HG03064 (cell line): ENCODE results near the gene IGSF9.

ENCODE experiments used
- ATAC-seq: cut with Tn5 transposase; IDR thresholded peaks from one replicate; pipeline ENCODE4 v1.9.1; 2021; ENCODE audit warnings: low read depth; ENCODE audit not compliant: unreplicated experiment

Gene IGSF9

DNA sequence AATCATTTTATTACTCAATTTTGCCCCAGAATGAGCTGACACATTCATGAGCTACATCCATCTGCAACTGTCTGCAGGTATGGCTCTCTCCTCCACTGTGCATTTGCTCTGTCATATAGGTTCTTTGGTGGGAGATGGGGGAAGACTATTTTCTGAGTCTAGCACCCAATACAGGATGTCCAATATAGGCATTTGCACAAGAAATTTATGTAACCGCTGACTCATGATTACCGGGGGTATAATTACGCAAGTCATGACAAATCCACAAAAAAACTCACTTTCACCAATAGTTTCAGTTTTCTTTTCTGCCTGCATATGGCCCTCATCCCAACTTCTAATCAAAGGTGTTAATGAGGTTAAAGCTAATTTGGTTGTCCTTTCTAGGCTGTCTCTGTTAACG lies 65.4 kb downstream of the IGSF9 start:
- ATAC-seq = no peak

DNA sequence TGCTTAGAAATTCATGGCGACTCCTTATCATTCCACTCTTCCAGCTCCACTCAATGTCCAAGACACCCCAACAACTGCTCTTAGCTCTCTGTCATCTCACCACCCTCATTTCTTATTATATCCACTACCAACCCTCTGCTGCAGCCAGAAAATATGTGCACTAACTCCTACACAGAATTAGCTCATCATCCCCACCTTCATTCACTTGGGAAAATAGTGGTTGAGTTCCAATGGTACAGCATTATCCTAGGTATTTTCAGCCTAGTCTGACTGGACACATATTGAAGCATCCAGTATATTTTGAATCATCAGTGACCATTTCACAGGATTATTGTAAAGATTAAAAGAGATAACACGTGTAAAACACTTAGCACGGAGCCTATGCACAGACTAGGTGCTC lies 66.3 kb downstream of the IGSF9 start:
- ATAC-seq = no peak

GRCh38 chr1:159877695-159878444 lies 67.5 kb downstream of the IGSF9 start:
- ATAC-seq = no peak
